Measurements from ENCODE around the gene RAD51B. TPM values are rescaled to one million over a fixed set of nuclear protein-coding genes. Genes with fewer than 3 reads are reported as not detected.

Gene RAD51B
- total RNA-seq, 1 experiment from 2014 or later: 16.7 TPM

GRCh38 chr14:68160779-68161546 is 341.4 kb downstream of the RAD51B start:
- Histone ChIP-seq H2AFZ (ENCODE audit: low read length) (no peak overlapping the region), H2BK120ac (ENCODE audit: low read depth, low read length, poor library complexity, severe bottlenecking) (no peak overlapping the region), H3K4me1 (ENCODE audit: insufficient read depth, low read length) (no peaks in the 10 kb centered on the region; the same call in 1 of the 2 replicates), H2BK5ac (ENCODE audit: insufficient read length, low read length) (no peak overlapping the region), H4K91ac (ENCODE audit: insufficient read length, low read depth, low read length) (no peak overlapping the region), H3K56ac (ENCODE audit: insufficient read length, low read depth, low read length) (no peak overlapping the region), H3T11ph (ENCODE audit: low read length) (no peak overlapping the region), H3K27me3 (ENCODE audit: insufficient read depth, low read length) (no peaks in the 10 kb centered on the region), H3K27ac (ENCODE audit: insufficient read length, low read depth, low read length) (no peak overlapping the region), H3K18ac (ENCODE audit: insufficient read length, low read depth, low read length) (no peak overlapping the region), H4K8ac (replicated peaks; ENCODE audit: insufficient read length, low read depth, low read length) (no peak overlapping the region), H4K5ac (ENCODE audit: insufficient read length, low read depth, low read length) (no peak overlapping the region), H3K4me2 (ENCODE audit: insufficient read depth, insufficient read length, low read length) (no peak overlapping the region), H2BK15ac (ENCODE audit: low read depth, low read length) (no peak overlapping the region), H2BK12ac (ENCODE audit: insufficient read length, low read depth, low read length) (no peak overlapping the region), H2BK20ac (ENCODE audit: low read depth, low read length, poor library complexity, severe bottlenecking) (no peak overlapping the region), H3K9ac (ENCODE audit: extremely low read depth, insufficient read length, low read length) (no peak overlapping the region), H3K79me2 (ENCODE audit: insufficient read depth, low read length) (no peaks in the 10 kb centered on the region), H3K9me3 (ENCODE audit: control insufficient read depth, low read depth, low read length) (no peaks in the 10 kb centered on the region), H3K23me2 (ENCODE audit: insufficient read length, low read depth, low read length, poor library complexity, severe bottlenecking) (no peaks in the 10 kb centered on the region), H3K14ac (ENCODE audit: insufficient read depth, low read length) (no peak overlapping the region), H3K23ac (ENCODE audit: insufficient read length, low read depth, low read length) (no peak overlapping the region), H2AK5ac (ENCODE audit: insufficient read length, low read length) (no peak overlapping the region), H3K4ac (ENCODE audit: low read depth, low read length) (no peak overlapping the region), H4K20me1 (ENCODE audit: control insufficient read depth, insufficient read depth, insufficient read length) (no peaks in the 10 kb centered on the region), H3K79me1 (ENCODE audit: insufficient read depth, low read depth, low read length, poor library complexity, severe bottlenecking) (no peaks in the 10 kb centered on the region)
- Mint-ChIP-seq H3K36me3 (ENCODE audit: insufficient read depth in 1 of 3, low read depth in 3 of 3) (no peaks in the 10 kb centered on the region), H3K27ac (no peak overlapping the region), H3K4me1 (peaks cover 12 to 16% of the 10 kb centered on the region in 2 experiments), H3K27me3 (ENCODE audit: low read depth) (no peaks in the 10 kb centered on the region), H3K4me3 (no peak overlapping the region), H3K9me3 (no peaks in the 10 kb centered on the region)
- no peak for DNase-seq
- TF ChIP-seq CTCF (conservative IDR thresholded peaks at IDR 0.05): no peak
- WGBS (ENCODE audit: extremely low coverage, insufficient read length, low lambda C conversion rate): no CpG with 5 or more reads among the region's 4 CpGs
